Spleen (tissue), 11 donors: ENCODE data around the gene CECR2. TPM values are rescaled to one million over a fixed set of nuclear protein-coding genes. Genes with fewer than 3 reads are reported as not detected.
"Not testable (repeated sequence)": the region's sequence is repeated elsewhere in the genome, so short reads cannot be mapped to it uniquely, and the experiment has no call there.

ENCODE experiments used
- DNase-seq: peaks from one replicate; pipeline ENCODE4 v3.0.0-alpha.2; 2020
- H3K27ac ChIP-seq, 8 donors: fragments of 200-600 bp; sonication (generic) in 7 of 8; 1 replicate in 4 of 8; 2 replicates in 4 of 8; pipeline versions ENCODE4 v1.5.0 to v1.8.0; 2016 to 2021; ENCODE audit warnings: inconsistent platforms in 4 of 8, mild to moderate bottlenecking in 4 of 8, moderate library complexity in 1 of 8
- H3K27me3 ChIP-seq, 7 donors: fragments of 200-600 bp; sonication (generic) in 6 of 7; replicated peaks in 1 of 7; 1 replicate in 4 of 7; 2 replicates in 3 of 7; pipeline versions ENCODE4 v1.5.0 to v1.8.0; 2016 to 2021; ENCODE audit warnings: inconsistent platforms in 3 of 7, mild to moderate bottlenecking in 1 of 7
- H3K36me3 ChIP-seq, 6 donors: fragments of 200-600 bp; sonication (generic) in 5 of 6; 1 replicate in 4 of 6; 2 replicates in 2 of 6; pipeline versions ENCODE4 v1.5.0 to v1.8.0; 2016 to 2021; ENCODE audit warnings: inconsistent platforms in 2 of 6
- H3K4me1 ChIP-seq, 6 donors: fragments of 200-600 bp; sonication (generic) in 5 of 6; 1 replicate in 3 of 6; 2 replicates in 3 of 6; pipeline versions ENCODE4 v1.5.0 to v1.8.0; 2016 to 2021; ENCODE audit warnings: inconsistent platforms in 3 of 6
- H3K4me3 ChIP-seq, 8 donors: fragments of 200-600 bp; sonication (generic) in 7 of 8; 1 replicate in 4 of 8; 2 replicates in 4 of 8; pipeline versions ENCODE4 v1.5.0 to v1.8.0; 2016 to 2021; ENCODE audit warnings: inconsistent platforms in 4 of 8, mild to moderate bottlenecking in 4 of 8, moderate library complexity in 2 of 8
- H3K9me3 ChIP-seq, 8 donors: fragments of 200-600 bp; sonication (generic) in 7 of 8; 1 replicate in 4 of 8; 2 replicates in 4 of 8; pipeline versions ENCODE4 v1.5.0 to v1.8.0; 2016 to 2021; ENCODE audit warnings: inconsistent platforms in 4 of 8
- POLR2A ChIP-seq, 3 donors: fragments of 450-650 bp; IDR thresholded peaks; one replicate each; pipeline ENCODE4 v1.5.1; 2017; ENCODE audit warnings: antibody characterized with exemption in 3 of 3, mild to moderate bottlenecking in 1 of 3
- POLR2AphosphoS5 ChIP-seq, 3 donors: sonication (generic); formaldehyde crosslinking; IDR thresholded peaks; one replicate each; pipeline ENCODE4 v1.5.1; 2017; ENCODE audit warnings: antibody characterized with exemption in 3 of 3
- WGBS, 5 donors: extraction: QIAGEN DNeasy Blood & Tissue Kit in 3 of 5; methylation state at CpG; one replicate each; pipeline versions ENCODE4 v1.1.5 to v1.1.7; 2013 to 2018; 5-methylcytosine and 5-hydroxymethylcytosine counted together
- intact Hi-C: fragments of 100-400 bp; cut with DNase I; formaldehyde crosslinking; loops from one replicate; pipeline ENCODE4 v1.15.0; 2023; ENCODE audit warnings: low total_unique reads
- polyA plus RNA-seq, 3 donors: library from polyadenylated mRNA; stranded (reverse); fragments of 200-250 nt; gene quantifications; one replicate each; pipeline ENCODE4 v1.2.1, GENCODE V29; 2013
- total RNA-seq, 7 donors: library from RNA; depleted of rRNA in 3 of 7; stranded (reverse); fragments of >200 nt in 3 of 7; fragmentation: NEBNext Ultra II Directional in 4 of 7; extraction: Animal tissue kit (Norgen Biotek cat#: 25700) in 4 of 7; gene quantifications; one replicate each; pipeline versions ENCODE4 v1.1.0 to v1.2.1, GENCODE V29; 2016 to 2021
- TF ChIP-seq, protein P1 (sequence below), 11 experiments: fragments of 200-600 bp in 7 of 11; fragments of 450-650 bp in 4 of 11; sonication (generic) in 4 of 11; IDR thresholded peaks in 8 of 11; conservative IDR thresholded peaks in 3 of 11; 1 replicate in 7 of 11; 2 replicates in 4 of 11; pipeline versions ENCODE4 v1.4.0 to v1.8.0; 2016 to 2021; ENCODE audit warnings: antibody characterized with exemption in 11 of 11, inconsistent platforms in 4 of 11, mild to moderate bottlenecking in 1 of 11
- donor health status: healthy with polysubstance abuse.
- donor health status: DM: no; HTN: no; CAD: no; lungs with moderate emphysema.
- donor health status: DM: no; HTN: no; CAD: no.
- donor health status: Bipolar disorder and iron deficiency.
- donor health status: healthy.
- donor health status: DM: no; HTN: no; CAD: no.
- donor health status: DM: yes; HTN: yes; CAD: no.

The CECR2 gene
- total and polyA plus RNA-seq, 10 donors: 0.05 to 3.0 (median 0.91) TPM

DNA sequence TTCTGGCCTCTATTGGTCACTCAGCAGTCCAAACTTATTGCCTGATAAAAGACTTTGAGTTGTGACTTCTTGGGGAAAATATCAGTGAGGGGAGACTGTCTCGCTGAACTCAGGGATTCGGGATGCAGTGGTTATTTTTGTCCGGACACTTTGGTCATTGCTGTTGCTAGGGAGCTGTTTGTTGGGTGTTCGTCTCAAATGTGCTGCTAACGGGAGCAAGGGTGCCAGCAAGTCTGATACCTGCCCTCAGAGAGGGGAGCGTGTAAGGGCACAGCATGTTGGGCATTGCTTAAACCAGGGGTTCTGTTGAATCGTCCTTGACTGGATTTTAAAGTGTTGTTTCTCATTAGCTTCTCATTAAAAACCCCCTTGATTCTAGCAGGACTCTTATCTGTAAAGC lies 144.8 kb downstream of the CECR2 start:
- WGBS, 5 donors: 79 to 95% (median 91%) methylated on average over 7 of the region's 7 CpGs
- no peaks in the 10 kb centered on the region for H3K36me3 ChIP-seq
- no peak overlapping the region for H3K4me3 ChIP-seq
- DNase-seq: no peak
- H3K4me1 ChIP-seq: no peaks in the 10 kb centered on the region
- no peak overlapping the region for H3K27ac ChIP-seq
- H3K9me3 ChIP-seq: no peaks in the 10 kb centered on the region
- H3K27me3 ChIP-seq: no peaks in the 10 kb centered on the region
- intact Hi-C loops: no loop called here
- TF ChIP-seq POLR2AphosphoS5 (IDR thresholded peaks at IDR 0.05): no peak
- TF ChIP-seq, protein P1, sequence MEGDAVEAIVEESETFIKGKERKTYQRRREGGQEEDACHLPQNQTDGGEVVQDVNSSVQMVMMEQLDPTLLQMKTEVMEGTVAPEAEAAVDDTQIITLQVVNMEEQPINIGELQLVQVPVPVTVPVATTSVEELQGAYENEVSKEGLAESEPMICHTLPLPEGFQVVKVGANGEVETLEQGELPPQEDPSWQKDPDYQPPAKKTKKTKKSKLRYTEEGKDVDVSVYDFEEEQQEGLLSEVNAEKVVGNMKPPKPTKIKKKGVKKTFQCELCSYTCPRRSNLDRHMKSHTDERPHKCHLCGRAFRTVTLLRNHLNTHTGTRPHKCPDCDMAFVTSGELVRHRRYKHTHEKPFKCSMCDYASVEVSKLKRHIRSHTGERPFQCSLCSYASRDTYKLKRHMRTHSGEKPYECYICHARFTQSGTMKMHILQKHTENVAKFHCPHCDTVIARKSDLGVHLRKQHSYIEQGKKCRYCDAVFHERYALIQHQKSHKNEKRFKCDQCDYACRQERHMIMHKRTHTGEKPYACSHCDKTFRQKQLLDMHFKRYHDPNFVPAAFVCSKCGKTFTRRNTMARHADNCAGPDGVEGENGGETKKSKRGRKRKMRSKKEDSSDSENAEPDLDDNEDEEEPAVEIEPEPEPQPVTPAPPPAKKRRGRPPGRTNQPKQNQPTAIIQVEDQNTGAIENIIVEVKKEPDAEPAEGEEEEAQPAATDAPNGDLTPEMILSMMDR (IDR thresholded peaks at IDR 0.05 in 8 of 11, conservative IDR thresholded peaks at IDR 0.05 in 3 of 11): no peak
- TF ChIP-seq POLR2A (IDR thresholded peaks at IDR 0.05): no peak

DNA sequence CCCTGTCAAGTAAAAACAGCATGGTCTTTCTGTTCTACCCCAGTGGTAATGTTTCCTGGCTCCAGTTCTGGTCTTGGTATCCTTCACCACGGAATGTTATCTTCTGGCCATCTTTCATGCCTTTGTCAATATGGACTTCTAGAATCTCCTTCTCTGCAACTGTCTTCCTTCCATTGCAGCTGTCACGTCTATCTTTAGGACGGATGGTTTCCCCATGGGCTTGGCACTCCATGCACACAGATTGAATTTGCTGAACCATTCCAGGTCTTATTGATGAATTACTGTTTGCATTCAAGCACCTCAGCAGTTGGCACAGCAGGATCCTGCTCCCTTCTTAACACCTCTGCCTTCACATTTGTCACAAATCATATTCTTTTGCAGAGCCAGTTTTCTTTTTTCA lies 149.1 kb downstream of the CECR2 start:
- DNase-seq: no peak
- Histone ChIP-seq H3K27ac (no peak overlapping the region), H3K36me3 (no peaks in the 10 kb centered on the region), H3K4me1 (no peaks in the 10 kb centered on the region), H3K27me3 (peaks cover 0 to 3% (median 0%) of the 10 kb centered on the region in 7 donors), H3K9me3 (no peaks in the 10 kb centered on the region), H3K4me3 (no peak overlapping the region)
- TF ChIP-seq POLR2AphosphoS5 (IDR thresholded peaks at IDR 0.05) (no peak), POLR2A (IDR thresholded peaks at IDR 0.05) (no peak)
- TF ChIP-seq, protein P1 (IDR thresholded peaks at IDR 0.05 in 8 of 11, conservative IDR thresholded peaks at IDR 0.05 in 3 of 11): no peak
- intact Hi-C loops: no loop called here
- 70 to 80% (median 76%) methylated on average over 3 of the region's 3 CpGs for WGBS, 5 donors

GRCh38 chr22:17521971-17522370 lies 152.7 kb downstream of the CECR2 start:
- DNase-seq, H3K27ac ChIP-seq, H3K9me3 ChIP-seq, H3K36me3 ChIP-seq, H3K4me3 ChIP-seq, H3K4me1 ChIP-seq, intact Hi-C loops: not testable (repeated sequence)
- H3K27me3 ChIP-seq: peaks cover 0 to 10% (median 0%) of the 10 kb centered on the region in 7 donors
- 86 to 95% (median 90%) methylated on average over 1 of the region's 1 CpG for WGBS, 5 donors

DNA sequence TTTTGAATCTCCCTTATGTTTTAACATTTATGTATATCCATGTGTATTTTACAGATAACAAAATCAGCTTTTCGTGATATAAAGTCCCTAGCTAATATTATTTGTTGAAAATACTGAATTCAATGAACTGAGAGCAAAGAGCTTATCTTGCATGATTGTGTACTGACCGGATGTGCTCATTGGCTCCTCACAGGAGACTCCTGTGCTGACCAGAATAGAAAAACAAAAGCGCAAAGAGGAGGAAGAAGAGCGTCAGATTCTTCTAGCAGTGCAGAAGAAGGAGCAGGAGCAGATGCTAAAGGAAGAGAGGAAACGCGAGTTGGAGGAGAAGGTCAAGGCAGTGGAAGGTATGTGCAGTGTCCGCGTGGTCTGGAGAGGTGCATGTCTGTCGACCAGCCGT lies 154.7 kb downstream of the CECR2 start:
- Histone ChIP-seq H3K4me1 (peaks cover 0 to 4% (median 0%) of the 10 kb centered on the region in 6 donors), H3K27me3 (peaks cover 0 to 27% (median 4%) of the 10 kb centered on the region in 7 donors), H3K27ac (no peak overlapping the region), H3K4me3 (no peak overlapping the region), H3K9me3 (no peaks in the 10 kb centered on the region), H3K36me3 (no peaks in the 10 kb centered on the region)
- no peak for DNase-seq
- TF ChIP-seq, protein P1 (IDR thresholded peaks at IDR 0.05 in 8 of 11, conservative IDR thresholded peaks at IDR 0.05 in 3 of 11): no peak
- TF ChIP-seq POLR2AphosphoS5 (IDR thresholded peaks at IDR 0.05): no peak
- no peak for TF ChIP-seq POLR2A (IDR thresholded peaks at IDR 0.05)
- 81 to 88% (median 84%) methylated on average over 10 of the region's 10 CpGs for WGBS, 5 donors
- intact Hi-C loops: no loop called here

GRCh38 chr22:17536269-17536668 lies 167.0 kb downstream of the CECR2 start:
- no peak for DNase-seq
- H3K4me3 ChIP-seq: no peak overlapping the region
- WGBS, 5 donors: 87 to 95% (median 91%) methylated on average over 5 of the region's 5 CpGs
- no peaks in the 10 kb centered on the region for H3K9me3 ChIP-seq
- H3K36me3 ChIP-seq: no peaks in the 10 kb centered on the region
- TF ChIP-seq, protein P1 (IDR thresholded peaks at IDR 0.05 in 8 of 11, conservative IDR thresholded peaks at IDR 0.05 in 3 of 11): no peak
- TF ChIP-seq POLR2A (IDR thresholded peaks at IDR 0.05): no peak
- TF ChIP-seq POLR2AphosphoS5 (IDR thresholded peaks at IDR 0.05): no peak
- no peaks in the 10 kb centered on the region for H3K4me1 ChIP-seq
- H3K27ac ChIP-seq: no peak overlapping the region
- H3K27me3 ChIP-seq: no peaks in the 10 kb centered on the region
- intact Hi-C loops: no loop called here
